ENCODE measurements around the gene MYOZ3.

The MYOZ3 gene

DNA sequence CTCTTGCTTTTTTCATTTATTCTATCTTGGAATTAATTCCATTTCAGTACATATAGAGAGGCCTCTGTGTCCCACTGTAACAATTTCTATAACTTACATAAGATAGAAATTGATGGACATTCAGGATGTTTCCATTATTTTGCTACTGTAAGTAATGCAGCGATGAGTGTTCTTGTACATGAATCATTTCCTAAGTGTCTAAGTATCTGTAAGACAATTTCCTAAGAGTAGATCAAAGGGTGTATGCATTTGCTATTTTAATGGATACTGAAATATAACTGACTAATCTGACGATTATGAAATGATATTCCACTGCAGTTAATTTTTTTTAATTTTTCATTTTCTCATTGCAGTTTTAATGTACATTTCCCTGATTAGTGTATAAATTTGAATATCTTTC, 62.8 kb downstream of the MYOZ3 start:
- in situ Hi-C loops (cut with HindIII; ENCODE audit: low sequenced_read_pairs) = no loop called here
- no peak overlapping the region for H3K4me3 ChIP-seq (ENCODE audit: low read depth, low read length)
- DNase-seq (ENCODE audit: low read depth) = no peak
- TF ChIP-seq, protein P1, sequence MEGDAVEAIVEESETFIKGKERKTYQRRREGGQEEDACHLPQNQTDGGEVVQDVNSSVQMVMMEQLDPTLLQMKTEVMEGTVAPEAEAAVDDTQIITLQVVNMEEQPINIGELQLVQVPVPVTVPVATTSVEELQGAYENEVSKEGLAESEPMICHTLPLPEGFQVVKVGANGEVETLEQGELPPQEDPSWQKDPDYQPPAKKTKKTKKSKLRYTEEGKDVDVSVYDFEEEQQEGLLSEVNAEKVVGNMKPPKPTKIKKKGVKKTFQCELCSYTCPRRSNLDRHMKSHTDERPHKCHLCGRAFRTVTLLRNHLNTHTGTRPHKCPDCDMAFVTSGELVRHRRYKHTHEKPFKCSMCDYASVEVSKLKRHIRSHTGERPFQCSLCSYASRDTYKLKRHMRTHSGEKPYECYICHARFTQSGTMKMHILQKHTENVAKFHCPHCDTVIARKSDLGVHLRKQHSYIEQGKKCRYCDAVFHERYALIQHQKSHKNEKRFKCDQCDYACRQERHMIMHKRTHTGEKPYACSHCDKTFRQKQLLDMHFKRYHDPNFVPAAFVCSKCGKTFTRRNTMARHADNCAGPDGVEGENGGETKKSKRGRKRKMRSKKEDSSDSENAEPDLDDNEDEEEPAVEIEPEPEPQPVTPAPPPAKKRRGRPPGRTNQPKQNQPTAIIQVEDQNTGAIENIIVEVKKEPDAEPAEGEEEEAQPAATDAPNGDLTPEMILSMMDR (IDR thresholded peaks at IDR 0.05; ENCODE audit: low read depth, low read length, missing control alignments) = no peak
